ENCODE results near the gene NRARP.

Gene NRARP

DNA sequence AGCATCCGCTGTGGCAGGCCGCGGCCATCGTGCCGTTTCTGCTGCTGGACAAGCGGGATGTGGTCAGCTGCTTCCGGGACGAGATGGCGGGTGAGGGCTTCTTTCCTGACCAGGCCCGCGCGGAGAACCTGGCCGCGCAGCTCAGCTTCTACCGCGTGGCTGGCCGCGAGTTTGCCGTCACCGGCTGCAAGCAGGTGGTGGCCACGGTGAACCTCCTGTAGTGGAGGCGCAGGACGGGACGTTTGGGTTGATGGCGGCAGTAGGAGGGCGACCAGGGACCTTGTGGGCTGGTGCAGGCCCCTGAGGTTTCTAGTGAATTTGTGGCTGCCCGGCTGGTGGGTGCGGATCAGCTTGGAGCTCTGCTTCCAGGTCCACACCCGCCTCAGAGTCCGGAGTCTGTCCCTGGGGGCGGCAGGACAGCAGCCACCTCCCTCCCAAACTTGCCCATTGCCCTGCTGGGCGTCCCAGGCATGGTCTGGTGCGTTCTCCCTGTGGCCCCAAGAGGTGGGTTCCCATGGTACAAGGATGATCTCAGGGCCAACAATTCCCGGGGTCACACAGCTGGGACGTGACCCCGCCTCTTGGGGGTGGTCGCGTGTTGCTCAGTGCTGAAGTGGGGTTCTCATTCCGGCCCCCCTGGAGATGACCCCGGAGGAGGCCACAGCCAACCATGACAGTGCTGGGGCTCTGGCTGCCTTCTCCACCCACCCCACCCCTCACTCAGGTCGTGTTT is 22.2 kb downstream of the NRARP start:
- H3K9me3 Mint-ChIP-seq, result no peaks in the 10 kb centered on the region
- no peaks in the 10 kb centered on the region for H3K36me3 Mint-ChIP-seq
- H3K4me3 Mint-ChIP-seq, result no peak overlapping the region
- no peak for ATAC-seq
- H3K27ac Mint-ChIP-seq, result no peak overlapping the region
- no peaks in the 10 kb centered on the region for H3K27me3 Mint-ChIP-seq
- H3K4me1 Mint-ChIP-seq, result peaks cover 40% of the 10 kb centered on the region

DNA sequence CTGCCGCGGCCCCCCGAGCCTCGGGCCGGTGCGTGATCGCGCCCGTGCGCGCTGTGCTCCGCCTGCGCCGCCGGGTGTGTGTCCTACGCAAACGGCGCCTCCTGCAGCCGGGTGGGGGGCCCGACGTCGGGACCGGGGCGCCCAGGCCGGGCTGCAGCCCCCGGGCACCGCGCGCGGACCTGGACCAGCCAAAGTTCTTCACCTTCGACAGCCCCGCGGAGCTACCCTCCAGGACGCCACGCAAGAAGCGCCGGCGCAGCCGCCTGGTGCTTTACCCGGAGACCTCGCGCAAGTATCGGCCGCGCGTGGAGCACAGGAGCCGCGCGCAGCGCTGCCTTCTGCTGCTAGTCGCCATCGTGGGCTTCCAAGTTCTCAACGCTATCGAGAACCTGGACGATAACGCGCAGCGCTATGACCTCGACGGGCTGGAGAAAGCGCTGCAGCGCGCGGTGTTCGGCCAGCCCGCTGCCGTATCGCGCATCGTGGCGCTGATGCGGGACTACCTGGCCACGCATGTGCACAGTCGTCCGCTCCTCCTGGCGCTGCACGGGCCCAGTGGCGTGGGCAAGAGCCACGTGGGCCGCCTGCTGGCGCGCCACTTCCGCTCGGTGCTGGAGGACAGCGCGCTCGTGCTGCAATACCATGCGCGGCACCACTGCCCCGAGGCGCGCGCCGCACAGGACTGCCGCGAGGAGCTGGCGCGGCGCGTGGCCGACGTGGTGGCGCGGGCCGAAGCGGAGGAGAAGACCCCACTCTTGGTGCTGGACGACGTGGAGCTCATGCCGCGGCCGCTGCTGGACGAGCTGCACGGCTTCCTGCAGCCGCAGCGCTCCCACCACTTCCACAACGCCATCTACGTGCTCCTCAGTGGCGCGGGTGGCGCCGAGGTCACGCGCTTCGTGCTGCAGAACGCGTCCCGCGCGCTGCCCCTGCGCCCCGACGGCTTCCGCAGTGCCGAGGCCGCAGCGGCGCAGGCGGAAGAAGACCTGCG is 23.1 kb downstream of the NRARP start:
- no peak for ATAC-seq
- Mint-ChIP-seq H3K4me3 (no peak overlapping the region), H3K4me1 (peaks cover 49% of the 10 kb centered on the region), H3K36me3 (no peaks in the 10 kb centered on the region), H3K27ac (no peak overlapping the region), H3K9me3 (no peaks in the 10 kb centered on the region), H3K27me3 (no peaks in the 10 kb centered on the region)

DNA sequence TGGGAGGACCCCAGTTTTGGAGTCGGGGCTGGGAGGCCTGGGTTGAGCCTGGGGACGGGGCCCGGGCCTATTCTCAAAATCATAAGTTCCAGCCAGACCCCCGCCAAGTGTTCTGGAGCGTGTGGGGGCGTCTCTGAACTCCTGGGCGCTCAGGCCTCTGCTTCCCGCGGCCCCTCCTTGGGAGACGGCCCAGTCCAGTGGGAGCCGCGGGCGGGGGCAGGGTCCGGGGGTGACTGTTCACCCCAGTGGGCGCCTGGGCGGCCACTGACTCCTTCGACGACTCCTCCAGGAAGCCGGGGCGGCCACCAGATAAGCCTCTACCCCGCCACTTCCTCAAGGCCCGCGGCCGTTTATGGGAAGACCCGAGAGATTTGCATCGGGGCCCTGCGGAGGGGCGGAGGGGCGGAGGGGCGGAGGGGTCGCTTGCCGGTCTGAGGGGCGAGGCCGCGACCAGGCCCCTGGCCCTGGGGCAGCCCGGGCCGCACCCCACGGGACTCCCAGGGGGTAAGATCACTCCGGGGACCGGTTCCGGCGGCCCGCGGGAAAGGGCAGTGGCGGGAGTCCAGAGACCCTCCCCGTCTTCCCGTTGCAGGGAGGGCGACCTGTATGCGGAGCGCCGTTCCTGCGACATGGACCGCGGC is 23.9 kb downstream of the NRARP start:
- Mint-ChIP-seq H3K9me3 (no peaks in the 10 kb centered on the region), H3K36me3 (peaks cover 7% of the 10 kb centered on the region), H3K4me1 (peaks cover 49% of the 10 kb centered on the region), H3K4me3 (peak overlapping the region; percentile 94), H3K27ac (peak overlapping the region; percentile 96), H3K27me3 (no peaks in the 10 kb centered on the region)
- ATAC-seq, result peak; percentile 35

DNA sequence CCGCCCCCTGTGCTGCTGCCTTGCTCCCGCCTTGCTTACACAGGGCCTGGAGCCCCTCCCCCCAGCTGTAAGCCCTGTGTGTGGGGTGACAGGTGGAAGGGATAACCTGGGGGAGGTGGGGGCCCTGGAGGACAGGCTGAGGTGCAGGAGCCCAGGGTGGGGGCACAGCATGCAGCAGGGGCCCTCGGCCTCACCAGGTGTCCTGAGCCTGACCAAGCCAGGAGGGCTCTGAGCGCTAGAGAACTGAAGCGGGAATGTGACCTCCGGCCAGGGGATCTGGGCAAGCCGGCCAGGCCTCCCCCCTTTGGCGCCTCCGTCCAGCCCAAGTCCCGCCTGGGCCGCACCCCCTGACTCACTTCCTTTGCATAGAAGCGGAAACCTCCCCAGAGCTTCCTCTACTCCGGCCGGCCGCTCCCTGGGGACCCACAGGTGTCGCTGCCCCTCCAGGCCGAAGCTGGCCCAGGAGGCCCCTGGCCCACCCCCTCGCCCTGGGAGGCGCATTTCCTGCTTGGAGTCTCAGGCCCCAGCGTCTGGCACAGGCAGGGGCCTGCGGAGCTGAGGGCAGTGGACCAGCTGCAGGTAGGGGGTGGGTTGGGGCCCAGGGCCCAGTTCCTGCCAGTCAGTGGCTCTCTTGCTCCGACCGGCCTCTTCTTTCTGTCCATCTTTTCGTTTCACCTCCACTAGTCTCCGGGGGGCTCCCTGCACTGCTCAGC is 24.6 kb downstream of the NRARP start, which contains the start of gene TOR4A:
TSS of gene TOR4A (plus strand) at position 398 of the 713 bp plus-strand sequence. CDS start 964 bp downstream, outside the sequence.
- ATAC-seq, result peak; percentile 73
- Mint-ChIP-seq H3K4me3 (peak within 1 kb of the TSS; percentile 94), H3K36me3 (peaks cover 10% of the 10 kb centered on the region), H3K4me1 (peaks cover 45% of the 10 kb centered on the region), H3K27me3 (no peaks in the 10 kb centered on the region), H3K9me3 (no peaks in the 10 kb centered on the region), H3K27ac (peak within 1 kb of the TSS; percentile 96)

DNA sequence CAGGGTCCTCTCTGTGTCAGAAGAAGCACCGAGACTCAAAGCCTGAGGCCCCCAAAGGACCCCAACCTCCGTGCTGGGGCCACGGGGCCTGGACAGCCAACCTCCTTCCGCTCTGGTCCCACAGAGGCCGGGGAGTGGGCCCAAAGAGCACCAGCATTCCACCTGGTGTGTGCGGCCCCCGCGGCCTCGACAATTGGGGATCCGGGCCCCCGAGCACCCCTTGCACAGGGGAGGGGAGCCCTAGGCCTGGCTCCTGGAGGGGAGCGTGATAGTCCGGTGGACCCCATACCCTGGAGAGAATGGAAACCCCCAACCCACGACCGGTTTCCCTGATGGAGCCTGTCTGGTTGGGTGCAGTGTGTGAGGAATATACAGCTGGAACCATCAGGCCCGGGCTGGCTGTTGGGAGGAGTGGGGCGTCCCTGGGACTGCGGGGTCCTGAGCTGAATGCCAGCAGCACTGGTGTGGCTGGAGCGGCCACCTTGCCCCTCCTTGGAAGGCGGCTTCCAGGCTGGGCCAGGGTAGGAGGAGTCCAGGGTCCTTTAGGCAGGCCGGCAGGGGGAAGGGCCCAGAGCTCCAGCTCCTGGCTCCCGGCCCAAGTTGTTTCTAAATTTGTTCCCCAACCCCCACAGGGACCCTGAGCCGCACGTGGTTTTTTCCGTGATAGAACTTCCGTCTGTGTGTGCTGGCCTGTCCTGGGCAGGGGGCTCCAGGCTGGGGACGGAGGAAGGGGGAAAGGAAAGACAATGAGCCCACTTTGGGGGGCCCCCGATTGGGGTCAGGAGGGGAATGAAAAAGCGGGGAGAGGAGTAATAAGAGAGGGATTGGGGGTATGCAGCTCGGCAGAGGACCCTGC is 25.4 kb downstream of the NRARP start:
- Mint-ChIP-seq H3K9me3 (no peaks in the 10 kb centered on the region), H3K36me3 (peaks cover 10% of the 10 kb centered on the region), H3K4me3 (peak overlapping the region; percentile 94), H3K27ac (peak overlapping the region; percentile 96), H3K27me3 (no peaks in the 10 kb centered on the region), H3K4me1 (peaks cover 38% of the 10 kb centered on the region)
- peak; percentile 1 for ATAC-seq

DNA sequence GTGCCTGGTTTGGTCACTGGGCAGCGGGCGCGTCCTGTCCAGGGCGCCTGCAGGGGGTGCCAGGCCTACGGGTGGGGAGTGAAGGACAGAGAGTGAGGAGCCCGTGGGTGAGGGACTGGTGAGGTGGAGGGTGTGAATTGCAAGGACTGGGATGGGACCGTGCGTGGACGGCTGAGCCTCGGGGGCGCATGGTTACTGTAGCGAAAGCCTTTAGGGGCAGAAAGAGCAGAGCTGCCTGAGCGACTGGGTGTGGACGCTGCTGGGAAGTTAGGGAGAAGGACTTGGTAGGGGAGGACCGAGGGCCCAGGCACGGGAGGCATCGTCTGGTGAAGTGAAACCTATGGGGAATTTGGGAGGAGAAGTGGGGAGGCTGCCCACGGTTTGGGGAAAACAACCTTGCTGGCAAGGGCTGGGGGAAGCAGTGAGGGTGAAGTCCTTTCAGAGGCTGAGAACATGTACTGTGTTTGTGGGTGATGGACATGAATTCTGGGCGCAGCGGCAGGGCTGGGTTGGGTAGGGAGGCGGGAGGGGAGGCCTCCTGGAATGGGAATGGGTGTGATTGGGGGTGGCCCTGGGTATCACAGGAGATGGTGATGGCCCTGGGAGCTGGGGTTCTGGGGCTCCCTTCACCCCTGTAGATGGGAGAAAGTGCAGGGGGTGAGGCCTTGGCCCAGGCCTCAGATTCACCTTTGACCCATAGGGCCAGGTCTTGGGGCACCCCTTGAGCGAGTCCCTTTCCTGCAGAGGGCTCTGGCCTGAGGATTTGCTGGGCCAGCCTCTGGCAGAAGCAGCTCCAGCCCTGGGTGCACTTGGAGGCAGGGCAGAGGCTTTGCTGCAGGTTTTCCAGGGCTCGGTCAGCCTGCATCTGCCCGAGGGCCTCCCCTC is 26.2 kb downstream of the NRARP start:
- H3K27me3 Mint-ChIP-seq, result no peaks in the 10 kb centered on the region
- no peaks in the 10 kb centered on the region for H3K9me3 Mint-ChIP-seq
- ATAC-seq, result no peak
- H3K27ac Mint-ChIP-seq, result peak overlapping the region; percentile 96
- peaks cover 10% of the 10 kb centered on the region for H3K36me3 Mint-ChIP-seq
- H3K4me1 Mint-ChIP-seq, result peaks cover 45% of the 10 kb centered on the region
- peak overlapping the region; percentile 55 for H3K4me3 Mint-ChIP-seq

DNA sequence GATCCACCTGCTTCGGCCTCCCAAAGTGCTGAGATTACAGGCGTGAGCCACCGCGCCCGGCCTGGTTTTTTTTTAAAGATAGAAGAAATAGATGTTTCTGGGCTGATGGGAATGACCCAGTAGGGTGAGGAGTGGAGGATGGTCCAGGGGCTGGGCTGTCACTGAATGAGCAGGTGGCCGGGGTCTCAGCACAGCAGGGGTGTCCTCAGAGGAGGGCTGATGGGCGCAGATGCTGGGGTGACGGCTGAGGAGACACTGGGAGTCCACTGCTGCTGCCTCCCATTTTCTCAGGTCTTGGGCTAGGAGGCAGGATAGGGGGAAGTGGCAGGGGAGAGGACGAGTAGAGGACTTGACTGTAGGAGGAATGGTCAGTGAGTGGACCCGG is 26.9 kb downstream of the NRARP start:
- Mint-ChIP-seq H3K27me3 (no peaks in the 10 kb centered on the region), H3K27ac (peak overlapping the region; percentile 96), H3K36me3 (peaks cover 10% of the 10 kb centered on the region), H3K4me3 (peak overlapping the region; percentile 55), H3K4me1 (peaks cover 46% of the 10 kb centered on the region), H3K9me3 (no peaks in the 10 kb centered on the region)
- ATAC-seq, result no peak

DNA sequence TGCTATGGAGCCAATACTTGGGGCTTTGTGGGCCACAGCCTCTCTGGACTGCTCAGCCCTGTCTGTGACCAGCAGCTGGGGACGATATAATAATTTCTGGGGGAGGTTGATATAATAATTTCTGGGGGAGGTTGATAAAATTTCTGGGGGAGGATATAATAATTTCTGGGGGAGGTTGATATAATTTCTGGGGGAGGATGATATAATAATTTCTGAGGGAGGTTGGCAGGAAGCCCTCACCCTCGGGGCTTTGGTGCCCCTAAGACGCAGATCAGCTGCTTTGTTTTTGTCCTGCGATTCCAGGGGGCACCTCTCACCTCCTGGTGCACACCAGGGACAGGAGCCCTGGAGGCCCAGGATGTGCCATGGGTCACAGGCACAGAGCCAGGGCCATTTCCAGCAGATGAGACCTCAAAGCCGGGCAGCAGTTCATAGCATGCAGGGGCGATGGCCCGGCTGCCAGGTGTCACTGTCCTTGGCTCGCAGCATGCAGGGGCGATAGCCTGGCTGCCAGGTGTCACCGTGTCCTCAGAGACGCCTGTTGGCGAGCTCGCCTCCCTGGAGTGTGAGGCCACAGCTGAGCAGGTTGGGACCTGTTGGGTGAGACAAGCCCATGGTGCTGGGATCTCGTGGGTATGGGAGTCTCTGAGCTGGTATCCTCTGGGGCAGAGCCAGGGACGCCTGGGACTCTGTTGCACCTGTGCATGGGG is 28.3 kb downstream of the NRARP start:
- Mint-ChIP-seq H3K4me1 (peaks cover 60% of the 10 kb centered on the region), H3K4me3 (no peak overlapping the region), H3K27me3 (no peaks in the 10 kb centered on the region), H3K36me3 (peaks cover 21% of the 10 kb centered on the region), H3K27ac (peak overlapping the region; percentile 96), H3K9me3 (no peaks in the 10 kb centered on the region)
- no peak for ATAC-seq

DNA sequence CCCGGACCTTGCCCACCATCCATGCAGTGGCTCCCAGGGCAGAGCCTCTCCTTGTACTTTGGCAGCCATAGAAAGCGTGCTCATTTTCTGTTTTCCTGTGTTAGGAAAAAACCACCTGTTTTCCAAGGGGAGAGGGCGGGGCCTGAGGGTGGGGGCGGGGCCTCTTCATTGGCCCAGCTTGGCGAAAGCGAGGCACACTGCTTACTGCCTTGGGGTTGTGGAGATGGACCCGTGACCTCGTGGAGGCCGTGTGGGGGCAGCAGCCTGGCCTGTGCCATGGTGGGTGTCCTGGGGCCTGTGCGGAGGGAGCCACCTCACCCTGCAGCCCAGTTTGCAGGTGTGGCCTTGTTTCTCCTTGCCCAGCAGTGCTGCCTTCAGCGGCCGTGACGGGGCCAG is 29.0 kb downstream of the NRARP start:
- H3K4me1 Mint-ChIP-seq, result peaks cover 67% of the 10 kb centered on the region

DNA sequence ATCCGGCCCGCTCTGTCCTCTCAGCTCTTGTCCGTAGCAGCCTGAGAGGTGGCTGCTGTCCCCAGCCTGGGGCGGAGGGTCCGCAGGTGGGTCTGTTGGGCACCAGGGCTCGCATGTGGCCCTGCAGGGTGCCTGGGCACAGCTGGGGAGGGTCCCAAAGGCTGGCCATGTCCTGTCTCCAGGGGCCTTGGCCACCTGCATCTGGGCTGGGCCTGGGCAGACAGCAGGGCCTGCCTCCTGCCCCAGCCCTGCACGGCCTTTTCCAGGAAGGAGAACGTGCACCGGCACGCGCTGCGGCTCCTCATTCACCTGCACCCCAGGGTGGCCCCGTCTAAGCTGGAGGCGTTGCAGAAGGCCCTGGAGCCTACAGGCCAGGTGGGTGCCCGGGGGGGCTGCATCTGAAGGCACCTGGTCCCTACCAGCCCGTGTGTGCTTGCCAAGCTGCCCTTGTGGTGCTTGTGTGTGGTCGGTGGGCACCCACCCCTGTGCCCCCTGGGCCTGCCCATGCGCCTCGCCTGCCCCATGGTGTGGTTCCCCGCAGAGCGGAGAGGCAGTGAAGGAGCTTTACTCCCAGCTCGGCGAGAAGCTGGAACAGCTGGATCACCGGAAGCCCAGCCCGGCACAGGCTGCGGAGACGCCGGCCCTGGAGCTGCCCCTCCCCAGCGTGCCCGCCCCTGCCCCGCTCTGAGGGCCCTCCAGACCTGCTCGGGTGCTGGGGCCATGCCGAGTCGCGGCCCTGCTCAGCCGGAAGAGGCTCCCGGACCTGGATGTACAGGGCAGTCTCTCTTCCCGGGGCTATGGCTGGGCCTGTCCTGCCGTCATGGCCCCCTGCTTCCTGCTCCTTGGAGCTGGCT is 29.6 kb downstream of the NRARP start:
- Mint-ChIP-seq H3K36me3 (peaks cover 34% of the 10 kb centered on the region), H3K27me3 (no peaks in the 10 kb centered on the region), H3K4me3 (no peak overlapping the region), H3K4me1 (peaks cover 69% of the 10 kb centered on the region), H3K27ac (no peak overlapping the region), H3K9me3 (peaks cover 3% of the 10 kb centered on the region)
- no peak for ATAC-seq

More for the DNA sequence above, 29.0 kb downstream of the NRARP start:
- Mint-ChIP-seq H3K4me3 (no peak overlapping the region), H3K27me3 (no peaks in the 10 kb centered on the region), H3K36me3 (peaks cover 27% of the 10 kb centered on the region), H3K9me3 (peaks cover 3% of the 10 kb centered on the region), H3K27ac (no peak overlapping the region)
- no peak for ATAC-seq

DNA sequence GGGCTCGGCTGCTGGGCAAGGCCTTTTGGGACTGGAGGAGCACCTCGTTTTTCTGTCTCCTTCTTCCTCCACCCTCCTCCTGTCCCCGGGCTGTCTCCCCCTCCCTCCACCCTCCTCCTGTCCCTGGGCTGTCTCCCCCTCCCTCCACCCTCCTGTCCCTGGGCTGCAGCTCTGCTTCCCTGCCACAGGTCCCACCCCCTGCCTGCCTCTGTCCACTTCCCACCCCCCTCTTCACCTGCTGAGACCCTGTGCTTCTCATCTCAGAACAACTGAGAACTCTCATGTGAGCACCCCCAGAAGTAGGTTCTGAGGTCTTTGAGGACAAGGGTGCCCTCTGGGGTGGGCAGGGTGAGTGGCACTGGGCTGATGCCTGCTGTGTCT is 30.4 kb downstream of the NRARP start:
- Mint-ChIP-seq H3K27ac (no peak overlapping the region), H3K36me3 (peaks cover 41% of the 10 kb centered on the region), H3K27me3 (no peaks in the 10 kb centered on the region), H3K4me1 (peaks cover 62% of the 10 kb centered on the region), H3K9me3 (peaks cover 3% of the 10 kb centered on the region), H3K4me3 (no peak overlapping the region)
- ATAC-seq, result no peak

Data from stimulated activated memory B cell treated with anti-CD40 and anti-IgM and Interleukin-4, amounts not matched to agents 10 μg/mL and 1 μg/mL and 100 μg/mL, for 72 hours (primary cell).